Right lobe of liver (tissue), 4 donors: ENCODE results near the gene PPM1H.

Source experiments
- CTCF ChIP-seq, 4 donors: fragments of 200-600 bp in 3 of 4; fragments of 450-650 bp in 1 of 4; IDR thresholded peaks; one replicate each; pipeline versions ENCODE4 v1.5.1 to v1.8.0; 2016 to 2022; ENCODE audit warnings: antibody characterized with exemption in 4 of 4, mild to moderate bottlenecking in 2 of 4
- POLR2A ChIP-seq: fragments of 450-650 bp; IDR thresholded peaks from one replicate; pipeline ENCODE4 v1.6.1; 2017; ENCODE audit warnings: antibody characterized with exemption, mild to moderate bottlenecking
- donor health status: DM: no; HTN: no; CAD: no.
- donor health status: DM: no; HTN: no; CAD: no.
- donor health status: DM: no; HTN: yes; CAD: no.

GRCh38 chr12:62725781-62726180 is 209.2 kb downstream of the PPM1H start:
- TF ChIP-seq CTCF (IDR thresholded peaks at IDR 0.05) (no peak), POLR2A (no peak)
